HG02798 (cell line): Measurements from ENCODE around the gene RPS25.
"Not testable (repeated sequence)": the region's sequence is repeated elsewhere in the genome, so short reads cannot be mapped to it uniquely, and the experiment has no call there.

ENCODE experiments used
- ATAC-seq: cut with Tn5 transposase; IDR thresholded peaks from one replicate; pipeline ENCODE4 v1.9.1; 2021; ENCODE audit warnings: mild to moderate bottlenecking; ENCODE audit not compliant: unreplicated experiment, poor library complexity

The RPS25 gene

GRCh38 chr11:119019996-119020395, 1.9 kb upstream of the RPS25 start:
- ATAC-seq: no peak

- ATAC-seq: not testable (repeated sequence)
Observed at GRCh38 chr11:119017377-119017776, 766 bp downstream of the RPS25 start.

- ATAC-seq: no peak
Observed at GRCh38 chr11:119016216-119017009, 1.7 kb downstream of the RPS25 start.

- no peak for ATAC-seq
Observed at GRCh38 chr11:119015054-119015611, 3.0 kb downstream of the RPS25 start.

- no peak for ATAC-seq
Observed at GRCh38 chr11:119014209-119014924, 3.8 kb downstream of the RPS25 start.

- ATAC-seq: no peak
Observed at GRCh38 chr11:119012629-119013170, 5.4 kb downstream of the RPS25 start.

GRCh38 chr11:119011476-119012053, 6.6 kb downstream of the RPS25 start:
- no peak for ATAC-seq

GRCh38 chr11:119006656-119007055, 11.5 kb downstream of the RPS25 start:
- ATAC-seq: no peak

- no peak for ATAC-seq
Observed at GRCh38 chr11:119000906-119001305, 17.2 kb downstream of the RPS25 start.

GRCh38 chr11:118998822-118999221, 19.3 kb downstream of the RPS25 start:
- ATAC-seq: no peak

GRCh38 chr11:118998388-118998717, 19.8 kb downstream of the RPS25 start:
- ATAC-seq: no peak

GRCh38 chr11:118997627-118998387, 20.3 kb downstream of the RPS25 start, which contains the start of gene CENATAC:
TSS of gene CENATAC (plus strand) at chr11:118998138. CDS start at chr11:118998198, 60 bp downstream.
- ATAC-seq: peak; percentile 93

GRCh38 chr11:118996926-118997626, 21.1 kb downstream of the RPS25 start:
- ATAC-seq: peak; percentile 15

GRCh38 chr11:118991486-118992038, 26.6 kb downstream of the RPS25 start:
- not testable (repeated sequence) for ATAC-seq

GRCh38 chr11:118988280-118988679, 29.9 kb downstream of the RPS25 start:
- ATAC-seq: no peak

- ATAC-seq: no peak
Observed at GRCh38 chr11:118984825-118985224, 33.3 kb downstream of the RPS25 start.

- ATAC-seq: not testable (repeated sequence)
Observed at GRCh38 chr11:118984337-118984736, 33.8 kb downstream of the RPS25 start.

GRCh38 chr11:118980191-118980881, 37.8 kb downstream of the RPS25 start:
- no peak for ATAC-seq
